ENCODE data around the gene WNK4. TPM values are rescaled to one million over a fixed set of nuclear protein-coding genes. Genes with fewer than 3 reads are reported as not detected.

The WNK4 gene
- total and polyA plus RNA-seq, 10 of the 15 experiments (the other 5 are each of a cell fraction or from before 2014, with no cell fraction given), result 0.06 to 0.29 (median 0.13) TPM; not detected in 5

GRCh38 chr17:42844271-42844670, 63.9 kb downstream of the WNK4 start, which contains the start of gene AOC2:
AOC2 (plus strand) TSS chr17:42844580; CDS start chr17:42844627, 47 bp downstream.
- DNase-seq (ENCODE audit: low read depth, low spot score), result no peak
- H3K4me1 ChIP-seq (ENCODE audit: control insufficient read depth, insufficient read depth, low read length), result no peaks in the 10 kb centered on the region; the same call in 1 of the 2 replicates
- H3K4me3 ChIP-seq, result no peak within 1 kb of the TSS
- no peak within 1 kb of the TSS for H3K9ac ChIP-seq (ENCODE audit: control insufficient read depth, insufficient read depth, low read length)
- H3K9me3 ChIP-seq (replicated peaks; ENCODE audit: control insufficient read depth, insufficient read depth, low read length), result no peaks in the 10 kb centered on the region
- no peaks in the 10 kb centered on the region for H3K27me3 ChIP-seq (replicated peaks in 1 of 2; ENCODE audit: control insufficient read depth in 2 of 2, insufficient read depth in 2 of 2, low read length in 1 of 2)
- intact Hi-C loops (cut with micrococcal nuclease; ENCODE audit: unreplicated experiment) (loop anchor here (10.0 kb wide), 1 partner anchor 151 kb away; the partner anchor contains the start of gene RPL27), in situ Hi-C loops (cut with MboI) (no loop called here)
- H3K4me2 ChIP-seq (ENCODE audit: control insufficient read depth, insufficient read depth), result no peak within 1 kb of the TSS
- SMC1A ChIA-PET (ENCODE audit: uncharacterized antibody, unreplicated experiment), result interaction anchor here (1.3 to 1.7 kb wide), 2 partner anchors 9 to 85 kb away, joined by 3 to 7 read pairs; no protein-coding TSS in a partner anchor
- TF ChIP-seq TCF7 (IDR thresholded peaks at IDR 0.05; ENCODE audit: borderline replicate concordance) (no peak), MLLT1 (IDR thresholded peaks at IDR 0.05) (no peak), TBL1XR1 (IDR thresholded peaks at IDR 0.05; ENCODE audit: low read depth, low read length) (no peak), RB1 (IDR thresholded peaks at IDR 0.05; ENCODE audit: borderline replicate concordance) (no peak), POLR2AphosphoS5 (IDR thresholded peaks at IDR 0.05; ENCODE audit: low read length) (no peak; the same call in 1 of the 2 replicates), TAF1 (IDR thresholded peaks at IDR 0.05; ENCODE audit: borderline replicate concordance, low read depth, low read length) (no peak), BHLHE40 (IDR thresholded peaks at IDR 0.05; ENCODE audit: borderline replicate concordance in 1 of 2, low read depth in 2 of 2, low read length in 1 of 2) (no peak), PRDM15 (CRISPR knock-in tag; IDR thresholded peaks at IDR 0.05) (no peak), CHD1 (IDR thresholded peaks at IDR 0.05; ENCODE audit: low read depth, low read length) (no peak), CBX5 (IDR thresholded peaks at IDR 0.05; ENCODE audit: low read depth) (no peak), POLR2AphosphoS2 (IDR thresholded peaks at IDR 0.05; ENCODE audit: low read depth, low read length) (no peak), RBBP5 (conservative IDR thresholded peaks at IDR 0.05) (no peak)
- peaks cover 14 to 32% of the 10 kb centered on the region in 2 experiments for H3K36me3 ChIP-seq (ENCODE audit: control insufficient read depth in 2 of 2, insufficient read depth in 2 of 2, low read length in 1 of 2)
- POLR2A ChIA-PET, result no interaction called here
- no peak for FAIRE-seq
- RAD21 ChIA-PET (ENCODE audit: unreplicated experiment), result interaction anchor here (1.5 kb wide), 2 partner anchors 85 to 153 kb away, joined by 4 to 5 read pairs; partner anchors contain the start of gene RPL27
- ATAC-seq, result no peak
- no peak within 1 kb of the TSS for H3K27ac ChIP-seq (ENCODE audit: control insufficient read depth, insufficient read depth)
- 88% methylated on average over 4 of the region's 4 CpGs for WGBS (ENCODE audit: insufficient coverage, insufficient replicate concordance, low lambda C conversion rate, missing lambda C conversion rate)
- no peaks in the 10 kb centered on the region for H4K20me1 ChIP-seq (ENCODE audit: control insufficient read depth, insufficient read depth)
- CTCF ChIA-PET, result interaction anchor here (1.3 to 4.7 kb wide), 2 partner anchors 24 to 154 kb away, joined by 3 to 38 read pairs; partner anchors contain the start of gene RPL27
- H3K79me2 ChIP-seq (ENCODE audit: control insufficient read depth, insufficient read depth, low read length), result no peaks in the 10 kb centered on the region
- no peak within 1 kb of the TSS for H2AFZ ChIP-seq (ENCODE audit: control insufficient read depth, low read depth, low read length)
- BruUV-seq (replicated peaks), result no TSS peak

Measured in GM12878 (cell line).